ENCODE data around the gene TMEM89. TPM values are rescaled to one million over a fixed set of nuclear protein-coding genes. Genes with fewer than 3 reads are reported as not detected.

The TMEM89 gene
- total RNA-seq, 6 experiments from 2014 or later, result not detected

MicroRNA genes within 50 kb of the gene (microRNA counts, 767-probe panel; counts per million panel counts)
- 237 counts per million for microRNA hsa-miR-711

Small RNA genes lying within 50 kb of the gene (microRNA-seq; reads per million reads assigned to microRNA genes)
- 0 reads per million in 2 donors for gene MIR4793
- 0 reads per million in 2 donors for gene MIR711

Other genes starting within 250 kb of the TMEM89 start
- not detected for gene FBXW12, start 249.6 kb downstream of the TMEM89 start, total RNA-seq
- 100 to 1,000 TPM in 2 of 6 experiments, 10 to 100 TPM in 4; 65.9 to 132 (median 86.5) TPM for gene PLXNB1, start 191.7 kb downstream of the TMEM89 start, total RNA-seq
- gene CCDC51, start 181.7 kb downstream of the TMEM89 start, total RNA-seq, result 10 to 100 TPM in 2 of 6 experiments, 1 to 10 TPM in 4; 5.9 to 16.0 (median 8.1) TPM
- 100 to 1,000 TPM in 2 of 6 experiments, 10 to 100 TPM in 4; 64.8 to 182 (median 80.1) TPM for gene TMA7, start 181.5 kb downstream of the TMEM89 start, total RNA-seq
- 1 to 10 TPM; 2.4 to 4.5 (median 3.2) TPM for gene ATRIP, start 175.0 kb downstream of the TMEM89 start, total RNA-seq
- gene SHISA5, start 117.6 kb downstream of the TMEM89 start, total RNA-seq, result 100 to 1,000 TPM in 4 of 6 experiments, 10 to 100 TPM in 2; 76.3 to 118 (median 101) TPM
- gene PFKFB4, start 65.0 kb downstream of the TMEM89 start, total RNA-seq, result 10 to 100 TPM in 1 of 6 experiments, 1 to 10 TPM in 4, under 1 TPM in 1; 0.59 to 10.8 (median 1.4) TPM
- gene UCN2, start 58.0 kb downstream of the TMEM89 start, total RNA-seq, result not detected
- 1 to 10 TPM in 4 of 6 experiments, under 1 TPM in 2; 0.31 to 1.7 (median 1.1) TPM for gene COL7A1, start 26.4 kb downstream of the TMEM89 start, total RNA-seq
- 100 to 1,000 TPM; 176 to 329 (median 213) TPM for gene UQCRC1, start 12.1 kb downstream of the TMEM89 start, total RNA-seq
- 1 to 10 TPM; 6.6 to 9.9 (median 8.6) TPM for gene SLC26A6, start 13.7 kb upstream of the TMEM89 start, total RNA-seq
- under 1 TPM; 0.15 to 0.68 (median 0.34) TPM for gene CELSR3, start 41.1 kb upstream of the TMEM89 start, total RNA-seq
- 10 to 100 TPM in 4 of 6 experiments, 1 to 10 TPM in 2; 6.8 to 27.3 (median 12.3) TPM for gene NCKIPSD, start 64.1 kb upstream of the TMEM89 start, total RNA-seq
- 10 to 100 TPM; 25.4 to 31.4 (median 27.4) TPM for gene IP6K2, start 95.5 kb upstream of the TMEM89 start, total RNA-seq
- gene PRKAR2A, start 226.1 kb upstream of the TMEM89 start, total RNA-seq, result 10 to 100 TPM; 21.9 to 31.1 (median 27.2) TPM